ENCODE measurements around the gene NCOA5.

DNA sequence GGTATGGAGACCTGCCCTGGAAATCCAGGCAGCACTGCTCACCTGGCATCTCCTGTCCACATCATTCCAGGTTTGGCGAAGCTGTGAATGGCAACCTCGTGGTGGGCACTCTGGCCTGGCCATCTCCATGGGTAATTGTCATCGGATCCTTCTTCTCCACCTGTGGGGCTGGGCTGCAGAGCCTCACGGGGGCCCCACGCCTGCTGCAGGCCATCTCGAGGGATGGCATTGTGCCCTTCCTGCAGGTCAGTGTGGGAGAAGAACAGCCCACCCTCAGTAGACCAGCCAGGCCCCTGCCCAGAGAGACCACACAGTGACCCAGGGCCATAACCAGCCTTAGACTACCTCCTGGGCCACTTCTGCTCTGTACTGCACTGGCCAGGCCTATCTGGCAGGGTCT, 44.9 kb downstream of the NCOA5 start:
- TF ChIP-seq, protein P1, sequence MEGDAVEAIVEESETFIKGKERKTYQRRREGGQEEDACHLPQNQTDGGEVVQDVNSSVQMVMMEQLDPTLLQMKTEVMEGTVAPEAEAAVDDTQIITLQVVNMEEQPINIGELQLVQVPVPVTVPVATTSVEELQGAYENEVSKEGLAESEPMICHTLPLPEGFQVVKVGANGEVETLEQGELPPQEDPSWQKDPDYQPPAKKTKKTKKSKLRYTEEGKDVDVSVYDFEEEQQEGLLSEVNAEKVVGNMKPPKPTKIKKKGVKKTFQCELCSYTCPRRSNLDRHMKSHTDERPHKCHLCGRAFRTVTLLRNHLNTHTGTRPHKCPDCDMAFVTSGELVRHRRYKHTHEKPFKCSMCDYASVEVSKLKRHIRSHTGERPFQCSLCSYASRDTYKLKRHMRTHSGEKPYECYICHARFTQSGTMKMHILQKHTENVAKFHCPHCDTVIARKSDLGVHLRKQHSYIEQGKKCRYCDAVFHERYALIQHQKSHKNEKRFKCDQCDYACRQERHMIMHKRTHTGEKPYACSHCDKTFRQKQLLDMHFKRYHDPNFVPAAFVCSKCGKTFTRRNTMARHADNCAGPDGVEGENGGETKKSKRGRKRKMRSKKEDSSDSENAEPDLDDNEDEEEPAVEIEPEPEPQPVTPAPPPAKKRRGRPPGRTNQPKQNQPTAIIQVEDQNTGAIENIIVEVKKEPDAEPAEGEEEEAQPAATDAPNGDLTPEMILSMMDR (IDR thresholded peaks at IDR 0.05), result no peak
- TF ChIP-seq ZFX (IDR thresholded peaks at IDR 0.05; ENCODE audit: borderline replicate concordance), result no peak
